Activated naive CD4-positive, alpha-beta T cell treated with anti-CD3 and anti-CD28 coated beads, Interleukin-2, amount 10 ng/mL, durations not matched to agents 7 days and 5 days (primary cell): ENCODE measurements around the gene EBLN1.
"Not testable (repeated sequence)": the region's sequence is repeated elsewhere in the genome, so short reads cannot be mapped to it uniquely, and the experiment has no call there.

Source experiments
- CTCF ChIA-PET: fragments of 350-600 bp; sonication (Branson Sonifier 250); formaldehyde crosslinking; loops from one replicate; lab custom pipeline; 2021; ENCODE audit warnings: antibody characterized with exemption; lab: Charles Lee
- DNase-seq: peaks from one replicate; pipeline ENCODE4 v3.0.0-alpha.2; 2020
- H3K27ac Mint-ChIP-seq: one replicate; pipeline ENCODE4 v1.8.0; 2021; ENCODE audit warnings: mild to moderate bottlenecking, moderate library complexity, mixed read lengths
- H3K27me3 Mint-ChIP-seq: one replicate; pipeline ENCODE4 v1.8.0; 2021; ENCODE audit warnings: mild to moderate bottlenecking, mixed read lengths
- H3K36me3 Mint-ChIP-seq: one replicate; pipeline ENCODE4 v1.8.0; 2021; ENCODE audit warnings: mixed read lengths
- H3K4me1 Mint-ChIP-seq: one replicate; pipeline ENCODE4 v1.8.0; 2021; ENCODE audit warnings: mixed read lengths
- H3K4me3 Mint-ChIP-seq: one replicate; pipeline ENCODE4 v1.8.0; 2021; ENCODE audit warnings: mild to moderate bottlenecking, moderate library complexity, mixed read lengths
- H3K9me3 Mint-ChIP-seq: one replicate; pipeline ENCODE4 v1.8.0; 2021; ENCODE audit warnings: mixed read lengths

Gene EBLN1

GRCh38 chr10:22244855-22245254 lies 27.0 kb upstream of the EBLN1 start:
- no peak overlapping the region for H3K27ac Mint-ChIP-seq
- peaks cover 3% of the 10 kb centered on the region for H3K36me3 Mint-ChIP-seq
- no peak overlapping the region for H3K4me3 Mint-ChIP-seq
- CTCF ChIA-PET, result no interaction called here
- DNase-seq, result no peak
- H3K9me3 Mint-ChIP-seq, result no peaks in the 10 kb centered on the region
- peaks cover 20% of the 10 kb centered on the region for H3K4me1 Mint-ChIP-seq
- peaks cover 6% of the 10 kb centered on the region for H3K27me3 Mint-ChIP-seq

- Mint-ChIP-seq H3K4me1 (peaks cover 20% of the 10 kb centered on the region), H3K4me3 (no peak overlapping the region), H3K27ac (peak overlapping the region; percentile 46), H3K36me3 (peaks cover 3% of the 10 kb centered on the region), H3K27me3 (peaks cover 6% of the 10 kb centered on the region), H3K9me3 (no peaks in the 10 kb centered on the region)
- peak; percentile 24 for DNase-seq
- CTCF ChIA-PET, result interaction anchor here (1.3 to 2.3 kb wide), 3 partner anchors 11 to 15 kb away, joined by 5 to 9 read pairs (median 6); no protein-coding TSS in a partner anchor
Observed at GRCh38 chr10:22244001-22244400, 26.2 kb upstream of the EBLN1 start.

DNA sequence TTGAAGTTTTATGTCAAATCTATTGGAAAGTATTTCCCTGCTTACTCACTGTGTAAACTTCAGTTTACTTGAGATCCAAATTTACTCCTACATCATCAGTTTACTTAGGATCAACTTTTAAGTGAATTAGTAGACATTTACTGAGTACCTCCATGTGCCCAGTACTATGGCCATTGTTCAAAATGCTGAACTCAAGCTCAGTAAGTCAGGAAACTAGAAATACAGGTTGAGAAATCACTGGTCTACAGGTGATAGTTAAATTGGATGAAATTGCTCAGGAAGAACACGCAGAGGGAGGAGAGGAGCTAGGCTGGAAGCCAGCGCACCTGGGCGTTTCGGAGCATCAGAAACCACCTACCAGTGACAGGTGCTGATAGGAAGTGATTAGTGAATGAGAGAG lies 25.5 kb upstream of the EBLN1 start:
- peaks cover 18% of the 10 kb centered on the region for H3K4me1 Mint-ChIP-seq
- H3K4me3 Mint-ChIP-seq, result no peak overlapping the region
- no peaks in the 10 kb centered on the region for H3K9me3 Mint-ChIP-seq
- no peak for DNase-seq
- peaks cover 3% of the 10 kb centered on the region for H3K36me3 Mint-ChIP-seq
- peaks cover 6% of the 10 kb centered on the region for H3K27me3 Mint-ChIP-seq
- no peak overlapping the region for H3K27ac Mint-ChIP-seq
- CTCF ChIA-PET, result interaction anchor here (1.3 to 2.3 kb wide), 3 partner anchors 10 to 15 kb away, joined by 5 to 9 read pairs (median 6); no protein-coding TSS in a partner anchor

- Mint-ChIP-seq H3K27ac (no peak overlapping the region), H3K4me1 (peaks cover 30% of the 10 kb centered on the region), H3K36me3 (peaks cover 3% of the 10 kb centered on the region), H3K27me3 (peaks cover 29% of the 10 kb centered on the region), H3K9me3 (no peaks in the 10 kb centered on the region), H3K4me3 (peak overlapping the region; percentile 31)
- CTCF ChIA-PET, result interaction anchor here (1.1 to 1.6 kb wide), 4 partner anchors 9 to 757 kb away, joined by 3 to 5 read pairs (median 3); no protein-coding TSS in a partner anchor
- DNase-seq, result no peak
Observed at GRCh38 chr10:22231260-22231659, 13.4 kb upstream of the EBLN1 start.

- CTCF ChIA-PET, result interaction anchor here (1.1 to 1.3 kb wide), 3 partner anchors 10 to 15 kb away, joined by 3 to 5 read pairs (median 3); no protein-coding TSS in a partner anchor
- Mint-ChIP-seq H3K36me3 (peaks cover 3% of the 10 kb centered on the region), H3K27me3 (peaks cover 30% of the 10 kb centered on the region), H3K4me3 (peak overlapping the region; percentile 79), H3K9me3 (no peaks in the 10 kb centered on the region), H3K27ac (peak overlapping the region; percentile 97), H3K4me1 (peaks cover 30% of the 10 kb centered on the region)
- DNase-seq, result peak; percentile 52
Observed at GRCh38 chr10:22230158-22230833, 12.5 kb upstream of the EBLN1 start.

DNA sequence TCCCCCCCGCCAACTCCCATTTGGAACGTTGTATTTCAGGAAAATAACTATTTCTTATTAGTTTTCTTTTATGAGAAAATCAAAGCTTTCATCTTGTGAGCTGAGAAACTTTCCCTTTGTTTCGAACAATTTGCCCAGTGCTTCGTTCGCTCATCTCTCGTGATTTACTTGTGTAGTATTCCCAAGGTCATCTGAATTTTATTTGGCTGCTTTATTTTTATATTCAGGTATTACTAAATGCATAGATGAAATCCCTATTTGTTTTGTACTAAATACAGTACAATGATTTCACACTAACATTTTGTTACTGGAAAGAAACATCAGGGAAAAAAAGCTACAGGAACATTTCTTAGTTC lies 12.0 kb upstream of the EBLN1 start:
- Mint-ChIP-seq H3K27ac (peak overlapping the region; percentile 97), H3K27me3 (peaks cover 30% of the 10 kb centered on the region), H3K9me3 (no peaks in the 10 kb centered on the region), H3K4me1 (peaks cover 30% of the 10 kb centered on the region), H3K36me3 (peaks cover 3% of the 10 kb centered on the region), H3K4me3 (peak overlapping the region; percentile 79)
- CTCF ChIA-PET, result interaction anchor here (1.8 kb wide), 1 partner anchor 236 kb away, joined by 5 read pairs; no protein-coding TSS in a partner anchor
- DNase-seq, result no peak

DNA sequence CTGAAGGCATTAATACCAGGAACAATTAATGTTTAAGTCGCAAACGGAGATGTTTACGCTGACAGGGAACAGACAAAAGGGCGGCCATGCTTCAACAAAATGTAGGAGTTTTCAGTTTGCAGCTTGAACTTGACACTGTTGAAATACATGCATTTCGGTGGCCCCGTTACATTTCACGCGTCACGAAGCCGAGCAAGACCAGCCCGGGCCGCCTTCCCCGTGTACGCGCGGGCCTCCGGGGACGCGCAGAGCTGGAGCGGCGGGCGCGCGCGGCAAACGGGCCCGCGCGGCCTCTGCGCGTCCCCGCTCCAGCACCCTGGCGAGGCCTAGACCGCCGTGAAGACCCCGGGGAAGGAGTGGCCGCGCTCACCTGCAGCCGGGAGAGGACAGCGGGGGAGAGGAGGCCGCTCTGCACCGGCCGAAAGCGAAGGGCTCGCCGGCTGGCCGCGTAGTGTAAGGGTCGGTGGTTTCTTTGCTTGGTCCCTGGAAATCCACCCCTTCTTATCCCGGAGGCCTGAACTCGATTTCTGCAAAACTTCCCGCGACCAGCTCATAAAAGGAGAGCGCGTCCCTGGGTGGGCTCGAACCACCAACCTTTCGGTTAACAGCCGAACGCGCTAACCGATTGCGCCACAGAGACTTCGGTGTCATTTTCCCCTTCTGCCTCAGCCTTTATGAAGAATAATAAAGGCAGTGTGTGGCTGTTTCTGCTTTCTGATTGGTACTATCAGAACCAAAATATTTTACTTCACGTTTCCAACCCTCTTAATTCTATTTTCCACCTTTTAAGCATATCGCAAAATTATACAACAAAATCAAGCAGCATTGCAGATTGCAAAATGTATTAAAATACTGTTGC lies 11.4 kb upstream of the EBLN1 start:
- peaks cover 3% of the 10 kb centered on the region for H3K36me3 Mint-ChIP-seq

DNA sequence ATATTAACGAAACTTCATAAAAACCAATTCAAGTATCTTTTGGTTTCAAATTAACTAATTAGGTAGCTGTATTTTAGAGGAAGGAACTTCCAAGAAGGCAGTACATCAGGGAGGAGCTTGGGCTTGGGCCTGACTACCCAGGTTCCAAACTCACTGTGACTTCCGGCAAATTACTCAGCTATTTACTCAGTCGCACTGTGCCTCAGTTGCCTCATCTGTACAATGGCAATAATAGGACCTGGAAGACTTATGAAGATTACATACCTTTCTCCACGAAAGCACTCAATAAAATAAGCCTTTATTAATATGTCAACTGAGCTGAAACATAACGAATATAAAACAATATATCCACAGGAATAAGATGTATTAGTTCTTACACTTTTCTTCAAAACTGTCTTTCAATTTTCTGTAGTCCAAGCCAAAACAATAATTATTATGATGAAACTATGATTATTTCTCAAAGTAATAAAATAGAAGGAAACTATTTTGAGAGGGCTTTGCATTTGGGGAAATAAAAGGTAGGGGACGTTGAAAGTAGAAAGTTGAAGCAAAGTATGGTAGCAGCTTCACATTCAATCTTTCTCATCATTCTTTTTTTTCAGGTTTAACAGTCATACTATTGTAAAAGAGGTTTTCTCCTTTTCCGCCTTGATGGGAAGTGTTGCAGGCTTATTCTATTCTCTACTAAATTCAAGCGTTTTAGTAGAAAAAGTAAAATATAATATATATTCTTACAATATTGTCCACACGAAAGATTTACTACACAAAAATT lies 10.5 kb upstream of the EBLN1 start:
- Mint-ChIP-seq H3K4me3 (peak overlapping the region; percentile 79), H3K9me3 (no peaks in the 10 kb centered on the region), H3K36me3 (peaks cover 3% of the 10 kb centered on the region), H3K27ac (peak overlapping the region; percentile 97), H3K4me1 (peaks cover 30% of the 10 kb centered on the region), H3K27me3 (peaks cover 24% of the 10 kb centered on the region)
- CTCF ChIA-PET, result interaction anchor here (1.0 to 1.8 kb wide), 4 partner anchors 20 to 733 kb away, joined by 3 to 5 read pairs (median 4); no protein-coding TSS in a partner anchor
- no peak for DNase-seq

More for the DNA sequence above, 11.4 kb upstream of the EBLN1 start:
- Mint-ChIP-seq H3K27ac (peak overlapping the region; percentile 97), H3K9me3 (no peaks in the 10 kb centered on the region), H3K4me1 (peaks cover 30% of the 10 kb centered on the region), H3K4me3 (peak overlapping the region; percentile 79), H3K27me3 (peaks cover 25% of the 10 kb centered on the region)
- CTCF ChIA-PET, result interaction anchor here (1.0 to 1.8 kb wide), 4 partner anchors 19 to 733 kb away, joined by 3 to 5 read pairs (median 4); no protein-coding TSS in a partner anchor
- peak; percentile 83 for DNase-seq

DNA sequence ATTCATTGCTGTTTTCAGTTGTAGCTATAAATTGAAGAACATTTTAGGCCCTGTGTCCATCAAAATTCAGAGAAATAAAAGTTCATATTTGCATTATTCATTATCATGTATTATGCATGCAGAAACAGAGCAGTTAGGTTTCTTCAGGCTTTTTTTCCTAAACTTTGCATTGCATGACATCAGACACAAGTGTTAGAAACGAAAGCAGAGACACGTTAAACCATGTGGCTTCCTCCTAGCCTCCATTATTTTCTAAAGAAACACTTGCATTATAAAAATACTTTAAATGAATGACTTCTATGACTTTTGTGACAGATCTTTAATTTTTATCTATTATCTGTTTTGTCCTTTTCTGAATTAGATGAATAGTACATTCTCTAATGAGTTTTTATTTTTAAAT lies 8.8 kb upstream of the EBLN1 start:
- H3K4me3 Mint-ChIP-seq, result no peak overlapping the region
- H3K36me3 Mint-ChIP-seq, result peaks cover 3% of the 10 kb centered on the region
- peaks cover 12% of the 10 kb centered on the region for H3K27me3 Mint-ChIP-seq
- no peak overlapping the region for H3K27ac Mint-ChIP-seq
- peaks cover 2% of the 10 kb centered on the region for H3K9me3 Mint-ChIP-seq
- H3K4me1 Mint-ChIP-seq, result peaks cover 44% of the 10 kb centered on the region
- CTCF ChIA-PET, result no interaction called here
- no peak for DNase-seq

GRCh38 chr10:22222236-22223190 lies 4.7 kb upstream of the EBLN1 start:
- no peak overlapping the region for H3K4me3 Mint-ChIP-seq
- H3K27ac Mint-ChIP-seq, result peak overlapping the region; percentile 50
- no peaks in the 10 kb centered on the region for H3K36me3 Mint-ChIP-seq
- H3K4me1 Mint-ChIP-seq, result peaks cover 22% of the 10 kb centered on the region
- CTCF ChIA-PET, result no interaction called here
- DNase-seq, result peak; percentile 30
- H3K27me3 Mint-ChIP-seq, result peaks cover 12% of the 10 kb centered on the region
- H3K9me3 Mint-ChIP-seq, result peaks cover 2% of the 10 kb centered on the region

DNA sequence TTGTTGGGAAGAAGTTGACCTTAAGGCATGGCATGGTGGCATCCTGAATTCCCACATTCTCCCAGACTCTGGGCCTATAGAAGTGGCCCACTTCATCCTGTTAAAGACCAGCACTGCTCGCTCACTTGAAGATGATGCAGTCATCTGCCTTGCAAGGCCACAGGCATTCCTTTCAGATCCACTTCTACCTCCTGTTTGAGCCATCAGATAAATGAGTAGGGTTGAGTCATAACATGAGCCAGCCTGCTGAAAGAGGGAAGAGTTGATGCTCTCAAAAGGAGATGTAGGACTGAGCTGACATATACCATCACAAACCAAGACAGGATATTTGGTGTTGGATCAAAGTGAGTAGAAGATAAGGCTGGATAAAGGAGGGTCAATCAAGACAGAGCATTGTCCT lies 1.5 kb upstream of the EBLN1 start:
- peaks cover 4% of the 10 kb centered on the region for H3K27me3 Mint-ChIP-seq
- H3K9me3 Mint-ChIP-seq, result peaks cover 2% of the 10 kb centered on the region
- DNase-seq, result no peak
- H3K4me3 Mint-ChIP-seq, result no peak overlapping the region
- CTCF ChIA-PET, result no interaction called here
- no peaks in the 10 kb centered on the region for H3K36me3 Mint-ChIP-seq
- H3K4me1 Mint-ChIP-seq, result peaks cover 19% of the 10 kb centered on the region
- no peak overlapping the region for H3K27ac Mint-ChIP-seq

DNA sequence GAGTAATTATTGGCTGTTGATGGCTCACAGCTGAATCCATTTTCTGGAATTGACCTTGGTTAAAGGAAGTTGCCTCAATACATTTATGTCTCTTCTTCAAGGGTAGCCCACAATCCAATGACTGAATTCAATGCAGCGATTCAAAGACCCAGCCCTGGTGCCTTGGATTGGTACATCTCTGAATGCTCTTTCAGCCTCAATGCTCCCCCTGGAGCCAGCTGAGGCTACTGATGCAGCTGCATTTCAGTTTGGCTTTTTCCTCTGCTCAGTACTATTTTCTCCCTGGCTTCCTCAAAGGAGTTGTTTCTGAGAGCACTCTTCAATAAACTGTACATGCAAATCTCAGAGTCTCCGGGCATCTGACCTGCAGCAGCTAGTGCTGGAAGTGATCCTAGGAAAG lies 633 bp upstream of the EBLN1 start:
- Mint-ChIP-seq H3K36me3 (no peaks in the 10 kb centered on the region), H3K9me3 (peaks cover 2% of the 10 kb centered on the region), H3K27me3 (peaks cover 4% of the 10 kb centered on the region), H3K4me3 (no peak overlapping the region), H3K4me1 (peaks cover 19% of the 10 kb centered on the region), H3K27ac (no peak overlapping the region)
- CTCF ChIA-PET, result no interaction called here
- DNase-seq, result no peak

GRCh38 chr10:22217084-22217483 lies 731 bp downstream of the EBLN1 start:
- H3K27ac Mint-ChIP-seq, H3K4me3 Mint-ChIP-seq, H3K27me3 Mint-ChIP-seq, CTCF ChIA-PET, H3K9me3 Mint-ChIP-seq, H3K4me1 Mint-ChIP-seq, H3K36me3 Mint-ChIP-seq, DNase-seq: not testable (repeated sequence)
